ENCODE data around the gene SSX3.
"Not testable (repeated sequence)": the region's sequence is repeated elsewhere in the genome, so short reads cannot be mapped to it uniquely, and the experiment has no call there.

- TF ChIP-seq, protein P1, sequence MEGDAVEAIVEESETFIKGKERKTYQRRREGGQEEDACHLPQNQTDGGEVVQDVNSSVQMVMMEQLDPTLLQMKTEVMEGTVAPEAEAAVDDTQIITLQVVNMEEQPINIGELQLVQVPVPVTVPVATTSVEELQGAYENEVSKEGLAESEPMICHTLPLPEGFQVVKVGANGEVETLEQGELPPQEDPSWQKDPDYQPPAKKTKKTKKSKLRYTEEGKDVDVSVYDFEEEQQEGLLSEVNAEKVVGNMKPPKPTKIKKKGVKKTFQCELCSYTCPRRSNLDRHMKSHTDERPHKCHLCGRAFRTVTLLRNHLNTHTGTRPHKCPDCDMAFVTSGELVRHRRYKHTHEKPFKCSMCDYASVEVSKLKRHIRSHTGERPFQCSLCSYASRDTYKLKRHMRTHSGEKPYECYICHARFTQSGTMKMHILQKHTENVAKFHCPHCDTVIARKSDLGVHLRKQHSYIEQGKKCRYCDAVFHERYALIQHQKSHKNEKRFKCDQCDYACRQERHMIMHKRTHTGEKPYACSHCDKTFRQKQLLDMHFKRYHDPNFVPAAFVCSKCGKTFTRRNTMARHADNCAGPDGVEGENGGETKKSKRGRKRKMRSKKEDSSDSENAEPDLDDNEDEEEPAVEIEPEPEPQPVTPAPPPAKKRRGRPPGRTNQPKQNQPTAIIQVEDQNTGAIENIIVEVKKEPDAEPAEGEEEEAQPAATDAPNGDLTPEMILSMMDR (IDR thresholded peaks at IDR 0.05), result not testable (repeated sequence)
- TF ChIP-seq POLR2A (IDR thresholded peaks at IDR 0.05), result not testable (repeated sequence)
Measured at GRCh38 chrX:48367717-48368408, 11.4 kb upstream of the SSX3 start.
